Lung (tissue), 12 donors: ENCODE data around the gene TAPBP. TPM values are rescaled to one million over a fixed set of nuclear protein-coding genes. Genes with fewer than 3 reads are reported as not detected.

Experiments
- ATAC-seq: fragments of 200-7000 bp; cut with Tn5 transposase; one replicate; pipeline ENCODE4 v1.9.1; 2020; ENCODE audit warnings: moderate number of reproducible peaks; ENCODE audit not compliant: insufficient read depth, low FRiP score
- DNase-seq, 3 donors: peaks; one replicate each; pipeline ENCODE4 v3.0.0-alpha.2; 2013 to 2017
- H3K27ac ChIP-seq, 2 donors: one replicate each; pipeline ENCODE4 v1.5.1; 2013; ENCODE audit warnings: mild to moderate bottlenecking in 2 of 2, moderate library complexity in 2 of 2, control low read depth in 1 of 2, inconsistent platforms in 1 of 2, low read depth in 1 of 2, low read length in 1 of 2
- H3K27me3 ChIP-seq, 3 donors: one replicate each; pipeline ENCODE4 v1.5.1; 2013; ENCODE audit warnings: low read length in 2 of 3; ENCODE audit not compliant: control insufficient read depth in 3 of 3, insufficient read depth in 3 of 3
- H3K36me3 ChIP-seq, 4 donors: one replicate each; pipeline ENCODE4 v1.5.1; 2013; ENCODE audit warnings: low read length in 4 of 4, mild to moderate bottlenecking in 1 of 4, moderate library complexity in 1 of 4; ENCODE audit not compliant: control insufficient read depth in 4 of 4, insufficient read depth in 4 of 4
- H3K4me1 ChIP-seq, 5 donors: one replicate each; pipeline ENCODE4 v1.5.1; 2013; ENCODE audit warnings: low read length in 5 of 5, mild to moderate bottlenecking in 2 of 5, moderate library complexity in 1 of 5; ENCODE audit not compliant: control insufficient read depth in 5 of 5, insufficient read depth in 5 of 5
- H3K4me3 ChIP-seq: one replicate; pipeline ENCODE4 v1.5.1; 2013; ENCODE audit warnings: mild to moderate bottlenecking, control low read depth, moderate library complexity
- H3K9ac ChIP-seq, 2 donors: one replicate each; pipeline ENCODE4 v1.5.1; 2013; ENCODE audit warnings: low read length in 2 of 2, control low read depth in 1 of 2; ENCODE audit not compliant: insufficient read depth in 1 of 2
- H3K9me3 ChIP-seq, 4 donors: one replicate each; pipeline ENCODE4 v1.5.1; 2013; ENCODE audit warnings: low read length in 3 of 4, mild to moderate bottlenecking in 1 of 4, moderate library complexity in 1 of 4; ENCODE audit not compliant: control insufficient read depth in 4 of 4, insufficient read depth in 3 of 4
- WGBS, 2 donors: extraction: QIAGEN DNeasy Blood & Tissue Kit; methylation state at CpG; one replicate each; pipeline ENCODE4 v1.1.7; 2013; 5-methylcytosine and 5-hydroxymethylcytosine counted together
- polyA plus RNA-seq, 2 donors: library from polyadenylated mRNA; stranded (reverse); fragments of 200-250 nt; gene quantifications; one replicate each; pipeline ENCODE4 v1.2.1, GENCODE V29; 2013
- total RNA-seq, 2 donors: library from RNA; depleted of rRNA in 1 of 2; stranded (reverse); fragments of >200 nt in 1 of 2; gene quantifications; one replicate each; pipeline ENCODE4 v1.2.1, GENCODE V29; 2014 to 2021
- TF ChIP-seq, protein P1 (sequence below): IDR thresholded peaks from 2 replicates; pipeline ENCODE4 v1.5.1; 2012; ENCODE audit warnings: mild to moderate bottlenecking; ENCODE audit errors: control extremely low read depth, extremely low read depth
- donor health status: control.
- donor health status: control.
- donor health status: Bipolar disorder and iron deficiency.
- donor health status: healthy.
- donor health status: DM: yes; HTN: yes; CAD: no.

TAPBP gene
- total and polyA plus RNA-seq, 4 donors = 78.7 to 241 (median 117) TPM

- Histone ChIP-seq H3K4me3 (no peak overlapping the region), H3K9me3 (no peaks in the 10 kb centered on the region), H3K27ac (peak overlapping the region in 1 of 2 donors; percentile 92), H3K27me3 (no peaks in the 10 kb centered on the region), H3K9ac (no peak overlapping the region), H3K4me1 (peaks cover 3 to 23% (median 6%) of the 10 kb centered on the region in 5 donors), H3K36me3 (peaks cover 0 to 16% (median 8%) of the 10 kb centered on the region in 4 donors)
- WGBS, 2 donors = 96 to 97% methylated on average over 13 of the region's 13 CpGs
- ATAC-seq = no peak
- no peak for DNase-seq
- TF ChIP-seq, protein P1, sequence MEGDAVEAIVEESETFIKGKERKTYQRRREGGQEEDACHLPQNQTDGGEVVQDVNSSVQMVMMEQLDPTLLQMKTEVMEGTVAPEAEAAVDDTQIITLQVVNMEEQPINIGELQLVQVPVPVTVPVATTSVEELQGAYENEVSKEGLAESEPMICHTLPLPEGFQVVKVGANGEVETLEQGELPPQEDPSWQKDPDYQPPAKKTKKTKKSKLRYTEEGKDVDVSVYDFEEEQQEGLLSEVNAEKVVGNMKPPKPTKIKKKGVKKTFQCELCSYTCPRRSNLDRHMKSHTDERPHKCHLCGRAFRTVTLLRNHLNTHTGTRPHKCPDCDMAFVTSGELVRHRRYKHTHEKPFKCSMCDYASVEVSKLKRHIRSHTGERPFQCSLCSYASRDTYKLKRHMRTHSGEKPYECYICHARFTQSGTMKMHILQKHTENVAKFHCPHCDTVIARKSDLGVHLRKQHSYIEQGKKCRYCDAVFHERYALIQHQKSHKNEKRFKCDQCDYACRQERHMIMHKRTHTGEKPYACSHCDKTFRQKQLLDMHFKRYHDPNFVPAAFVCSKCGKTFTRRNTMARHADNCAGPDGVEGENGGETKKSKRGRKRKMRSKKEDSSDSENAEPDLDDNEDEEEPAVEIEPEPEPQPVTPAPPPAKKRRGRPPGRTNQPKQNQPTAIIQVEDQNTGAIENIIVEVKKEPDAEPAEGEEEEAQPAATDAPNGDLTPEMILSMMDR = no peak
These were observed 63.1 kb downstream of the TAPBP start for GRCh38 chr6:33250731-33251130.

DNA sequence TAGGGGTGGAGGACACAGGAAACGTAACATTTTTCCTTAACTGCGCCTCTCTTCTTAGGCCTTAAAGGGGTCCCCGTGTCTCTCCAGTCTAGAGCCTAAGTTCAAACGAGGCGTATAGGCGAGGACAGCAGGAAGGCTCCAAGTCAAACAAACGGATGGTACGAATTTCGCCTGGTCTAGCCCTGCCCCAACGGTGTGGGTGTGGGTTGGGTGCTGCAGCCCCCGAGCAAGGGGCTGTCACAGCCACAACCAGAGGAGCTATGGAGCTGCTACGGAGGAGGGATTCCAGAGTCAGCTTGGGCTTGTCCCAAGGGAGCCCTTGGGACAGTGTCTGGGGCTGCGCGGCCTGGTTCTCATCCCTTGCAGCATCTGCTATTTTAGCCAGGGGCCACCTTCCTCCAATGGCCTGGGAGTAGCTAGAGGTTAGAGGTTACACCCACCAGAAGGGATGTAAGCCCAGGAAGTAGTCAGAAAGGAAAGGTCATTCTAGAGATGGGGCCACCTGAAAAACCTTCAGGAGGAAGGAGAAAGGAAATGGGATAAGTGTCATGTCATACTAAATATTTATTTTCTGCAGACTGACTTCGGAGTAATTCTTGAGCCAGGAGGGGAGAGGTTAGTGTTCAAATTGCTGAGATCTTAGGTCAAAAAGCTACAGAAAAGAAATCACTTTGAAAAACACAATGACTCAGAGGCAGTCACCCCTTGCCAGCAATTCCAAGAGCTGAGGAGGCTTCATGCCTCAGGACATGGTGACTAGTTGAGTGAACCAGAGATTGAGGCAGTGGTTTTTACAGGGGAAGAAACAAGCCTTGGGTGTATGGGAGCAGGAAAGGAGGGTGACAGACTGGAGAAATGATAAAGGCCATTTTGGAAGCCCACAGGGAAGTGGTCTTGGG is 63.9 kb downstream of the TAPBP start:
- no peak for ATAC-seq
- 18 to 20% methylated on average over 15 of the region's 15 CpGs for WGBS, 2 donors
- peak overlapping the region; percentile 41 for H3K4me3 ChIP-seq
- H3K9me3 ChIP-seq = no peaks in the 10 kb centered on the region
- TF ChIP-seq, protein P1 = no peak
- H3K27me3 ChIP-seq = no peaks in the 10 kb centered on the region
- peak overlapping the region; percentile 92 to 94 for H3K27ac ChIP-seq
- peaks cover 0 to 16% (median 6%) of the 10 kb centered on the region in 4 donors for H3K36me3 ChIP-seq
- DNase-seq = no peak
- peaks cover 3 to 23% (median 6%) of the 10 kb centered on the region in 5 donors for H3K4me1 ChIP-seq
- peak overlapping the region in 1 of 2 donors; percentile 76 for H3K9ac ChIP-seq

Other genes with a start within 250 kb of the TAPBP start
- 100 to 1,000 TPM in 1 of 2 donors, 10 to 100 TPM in 1; 96.2 to 321 TPM for gene HLA-DPA1, start 240.4 kb downstream of the TAPBP start, total RNA-seq
- gene HLA-DPA1, start 240.4 kb downstream of the TAPBP start, polyA plus RNA-seq = 100 to 1,000 TPM; 105 to 184 TPM
- 100 to 1,000 TPM in 1 of 2 donors, 10 to 100 TPM in 1; 69.8 to 235 TPM for gene HLA-DPB1, start 238.1 kb downstream of the TAPBP start, total RNA-seq
- gene HLA-DPB1, start 238.1 kb downstream of the TAPBP start, polyA plus RNA-seq = 100 to 1,000 TPM; 170 to 240 TPM
- gene COL11A2, start 121.6 kb downstream of the TAPBP start, total RNA-seq = 1 to 10 TPM in 1 of 2 donors, under 1 TPM in 1; 0.77 to 2.4 TPM
- 1 to 10 TPM in 1 of 2 donors, under 1 TPM in 1; 0.32 to 1.0 TPM for gene COL11A2, start 121.6 kb downstream of the TAPBP start, polyA plus RNA-seq
- gene RXRB, start 113.4 kb downstream of the TAPBP start, total RNA-seq = 10 to 100 TPM; 27.4 to 38.7 TPM
- 10 to 100 TPM; 28.6 to 33.6 TPM for gene RXRB, start 113.4 kb downstream of the TAPBP start, polyA plus RNA-seq
- gene SLC39A7, start 113.2 kb downstream of the TAPBP start, total RNA-seq = 100 to 1,000 TPM in 1 of 2 donors, 10 to 100 TPM in 1; 53.6 to 137 TPM
- gene SLC39A7, start 113.2 kb downstream of the TAPBP start, polyA plus RNA-seq = 100 to 1,000 TPM in 1 of 2 donors, 10 to 100 TPM in 1; 63.4 to 164 TPM
- 10 to 100 TPM; 19.0 to 22.7 TPM for gene HSD17B8, start 109.4 kb downstream of the TAPBP start, total RNA-seq
- gene HSD17B8, start 109.4 kb downstream of the TAPBP start, polyA plus RNA-seq = 10 to 100 TPM; 19.6 to 19.7 TPM
- 10 to 100 TPM; 30.0 to 46.6 TPM for gene RING1, start 105.6 kb downstream of the TAPBP start, total RNA-seq
- 10 to 100 TPM; 34.2 to 43.6 TPM for gene RING1, start 105.6 kb downstream of the TAPBP start, polyA plus RNA-seq
- gene VPS52, start 42.2 kb downstream of the TAPBP start, total RNA-seq = 10 to 100 TPM; 46.5 to 59.9 TPM
- 10 to 100 TPM; 37.3 to 41.3 TPM for gene VPS52, start 42.2 kb downstream of the TAPBP start, polyA plus RNA-seq
- gene RPS18, start 42.0 kb downstream of the TAPBP start, total RNA-seq = 1,000 to 10,000 TPM; 1,324 to 2,087 TPM
- 1,000 to 10,000 TPM; 3,902 to 8,495 TPM for gene RPS18, start 42.0 kb downstream of the TAPBP start, polyA plus RNA-seq
- 10 to 100 TPM in 1 of 2 donors, 1 to 10 TPM in 1; 6.8 to 19.0 TPM for gene B3GALT4, start 37.0 kb downstream of the TAPBP start, total RNA-seq
- 10 to 100 TPM; 11.2 to 16.8 TPM for gene B3GALT4, start 37.0 kb downstream of the TAPBP start, polyA plus RNA-seq
- 10 to 100 TPM; 26.3 to 48.0 TPM for gene WDR46, start 24.8 kb downstream of the TAPBP start, total RNA-seq
- 10 to 100 TPM; 47.3 to 47.6 TPM for gene WDR46, start 24.8 kb downstream of the TAPBP start, polyA plus RNA-seq
- 10 to 100 TPM; 21.8 to 42.2 TPM for gene PFDN6, start 24.5 kb downstream of the TAPBP start, total RNA-seq
- 100 to 1,000 TPM; 113 to 377 TPM for gene PFDN6, start 24.5 kb downstream of the TAPBP start, polyA plus RNA-seq
- 10 to 100 TPM; 74.7 to 93.7 TPM for gene RGL2, start 15.1 kb downstream of the TAPBP start, total RNA-seq
- gene RGL2, start 15.1 kb downstream of the TAPBP start, polyA plus RNA-seq = 10 to 100 TPM; 72.2 to 75.4 TPM
- 10 to 100 TPM; 22.5 to 25.7 TPM for gene ZBTB22, start 3.7 kb upstream of the TAPBP start, total RNA-seq
- gene ZBTB22, start 3.7 kb upstream of the TAPBP start, polyA plus RNA-seq = 10 to 100 TPM; 16.4 to 19.2 TPM
- 10 to 100 TPM; 23.8 to 38.5 TPM for gene DAXX, start 8.9 kb upstream of the TAPBP start, total RNA-seq
- gene DAXX, start 8.9 kb upstream of the TAPBP start, polyA plus RNA-seq = 10 to 100 TPM; 32.8 to 36.3 TPM
- gene KIFC1, start 77.7 kb upstream of the TAPBP start, total RNA-seq = 1 to 10 TPM; 2.1 to 4.4 TPM
- gene KIFC1, start 77.7 kb upstream of the TAPBP start, polyA plus RNA-seq = 1 to 10 TPM; 2.6 to 2.7 TPM
- 10 to 100 TPM; 30.9 to 49.3 TPM for gene PHF1, start 96.9 kb upstream of the TAPBP start, total RNA-seq
- 100 to 1,000 TPM in 1 of 2 donors, 10 to 100 TPM in 1; 40.8 to 121 TPM for gene PHF1, start 96.9 kb upstream of the TAPBP start, polyA plus RNA-seq
- gene CUTA, start 104.0 kb upstream of the TAPBP start, total RNA-seq = 100 to 1,000 TPM in 1 of 2 donors, 10 to 100 TPM in 1; 88.7 to 134 TPM
- 100 to 1,000 TPM; 122 to 275 TPM for gene CUTA, start 104.0 kb upstream of the TAPBP start, polyA plus RNA-seq
- gene SYNGAP1, start 106.0 kb upstream of the TAPBP start, total RNA-seq = 10 to 100 TPM; 10.8 to 32.0 TPM
- 10 to 100 TPM in 1 of 2 donors, 1 to 10 TPM in 1; 9.2 to 13.2 TPM for gene SYNGAP1, start 106.0 kb upstream of the TAPBP start, polyA plus RNA-seq
- 1 to 10 TPM; 4.0 to 7.9 TPM for gene ZBTB9, start 140.5 kb upstream of the TAPBP start, total RNA-seq
- gene ZBTB9, start 140.5 kb upstream of the TAPBP start, polyA plus RNA-seq = 1 to 10 TPM; 4.1 to 4.8 TPM